Measurements from ENCODE around the gene CTNNA3. TPM values are rescaled to one million over a fixed set of nuclear protein-coding genes. Genes with fewer than 3 reads are reported as not detected.

Gene CTNNA3
- total and polyA plus RNA-seq, 4 donors: under 0.01 to 39.8 (median 0.09) TPM

- Histone ChIP-seq H3K4me3 (no peak overlapping the region), H3K36me3 (ENCODE audit: control insufficient read depth in 4 of 4, insufficient read depth in 4 of 4, low read length in 4 of 4) (no peaks in the 10 kb centered on the region), H3K4me1 (ENCODE audit: control insufficient read depth in 5 of 5, insufficient read depth in 5 of 5, low read length in 5 of 5) (peaks cover 0 to 5% (median 0%) of the 10 kb centered on the region in 5 donors), H3K27me3 (ENCODE audit: control insufficient read depth in 3 of 3, insufficient read depth in 3 of 3, low read length in 2 of 3) (no peaks in the 10 kb centered on the region), H3K9ac (ENCODE audit: insufficient read depth in 1 of 2, low read length in 2 of 2) (no peak overlapping the region), H3K9me3 (ENCODE audit: control insufficient read depth in 4 of 4, insufficient read depth in 3 of 4, low read length in 3 of 4) (no peaks in the 10 kb centered on the region), H3K27ac (ENCODE audit: low read depth in 1 of 2, low read length in 1 of 2) (no peak overlapping the region)
- TF ChIP-seq CTCF (IDR thresholded peaks at IDR 0.05; ENCODE audit: control extremely low read depth, extremely low read depth): no peak
- DNase-seq (no peak), ATAC-seq (ENCODE audit: insufficient read depth, low FRiP score) (no peak)
- 53 to 66% methylated on average over 3 of the region's 3 CpGs for WGBS, 2 donors
Measured at GRCh38 chr10:66637273-66638036, 1058.5 kb downstream of the CTNNA3 start.

- H3K4me3 ChIP-seq: no peak overlapping the region
- H3K27ac ChIP-seq (ENCODE audit: low read depth in 1 of 2, low read length in 1 of 2): no peak overlapping the region
- DNase-seq: no peak
- H3K36me3 ChIP-seq (ENCODE audit: control insufficient read depth in 4 of 4, insufficient read depth in 4 of 4, low read length in 4 of 4): no peaks in the 10 kb centered on the region
- H3K9ac ChIP-seq (ENCODE audit: insufficient read depth in 1 of 2, low read length in 2 of 2): no peak overlapping the region
- no peaks in the 10 kb centered on the region for H3K4me1 ChIP-seq (ENCODE audit: control insufficient read depth in 5 of 5, insufficient read depth in 5 of 5, low read length in 5 of 5)
- ATAC-seq (ENCODE audit: insufficient read depth, low FRiP score): no peak
- no peaks in the 10 kb centered on the region for H3K9me3 ChIP-seq (ENCODE audit: control insufficient read depth in 4 of 4, insufficient read depth in 3 of 4, low read length in 3 of 4)
- H3K27me3 ChIP-seq (ENCODE audit: control insufficient read depth in 3 of 3, insufficient read depth in 3 of 3, low read length in 2 of 3): no peaks in the 10 kb centered on the region
- no peak for TF ChIP-seq CTCF (IDR thresholded peaks at IDR 0.05; ENCODE audit: control extremely low read depth, extremely low read depth)
Measured at GRCh38 chr10:66629996-66630395, 1066.0 kb downstream of the CTNNA3 start.

- Histone ChIP-seq H3K4me1 (ENCODE audit: control insufficient read depth in 5 of 5, insufficient read depth in 5 of 5, low read length in 5 of 5) (no peaks in the 10 kb centered on the region), H3K27me3 (ENCODE audit: control insufficient read depth in 3 of 3, insufficient read depth in 3 of 3, low read length in 2 of 3) (no peaks in the 10 kb centered on the region), H3K4me3 (no peak overlapping the region), H3K36me3 (ENCODE audit: control insufficient read depth in 4 of 4, insufficient read depth in 4 of 4, low read length in 4 of 4) (no peaks in the 10 kb centered on the region), H3K27ac (ENCODE audit: low read depth in 1 of 2, low read length in 1 of 2) (no peak overlapping the region), H3K9me3 (ENCODE audit: control insufficient read depth in 4 of 4, insufficient read depth in 3 of 4, low read length in 3 of 4) (no peaks in the 10 kb centered on the region), H3K9ac (ENCODE audit: insufficient read depth in 1 of 2, low read length in 2 of 2) (no peak overlapping the region)
- ATAC-seq (ENCODE audit: insufficient read depth, low FRiP score) (no peak), DNase-seq (no peak)
- no peak for TF ChIP-seq CTCF (IDR thresholded peaks at IDR 0.05; ENCODE audit: control extremely low read depth, extremely low read depth)
- 47 to 50% methylated on average over 4 of the region's 4 CpGs for WGBS, 2 donors
Measured at GRCh38 chr10:66627156-66627555, 1068.8 kb downstream of the CTNNA3 start.
